HCT116 (cell line): ENCODE data around the gene SCN4A. TPM values are rescaled to one million over a fixed set of nuclear protein-coding genes. Genes with fewer than 3 reads are reported as not detected.

ENCODE experiments used
- ATAC-seq: fragments of 200-7000 bp; cut with Tn5 transposase; 2 replicates; pipeline ENCODE4 v1.9.1; 2020; ENCODE audit warnings: mild to moderate bottlenecking, moderate library complexity
- BruUV-seq: library from RNA; stranded (reverse); fragments of 400-500 nt; replicated peaks from 2 replicates; lab custom pipeline; 2021; lab: Mats Ljungman, UMichigan
- CTCF ChIA-PET: fragments of 300-600 bp; sonication (Branson Sonifier 250); formaldehyde crosslinking; loops from one replicate; lab custom pipeline; 2021; ENCODE audit warnings: antibody characterized with exemption; lab: Charles Lee
- POLR2A ChIA-PET: fragments of 300-600, 350-600 bp; sonication (Branson Sonifier 250); formaldehyde crosslinking; loops from one replicate; lab custom pipeline; 2021; ENCODE audit warnings: antibody characterized with exemption; lab: Charles Lee
- RAD21 ChIA-PET, 2 experiments: fragments of 300-600 bp; sonication (Branson Sonifier 250); formaldehyde crosslinking; loops; one replicate each; lab custom pipeline; 2023; ENCODE audit warnings: low total read pairs in 2 of 2; ENCODE audit not compliant: uncharacterized antibody in 2 of 2, unreplicated experiment in 2 of 2, low non-redundant PET in 1 of 2; lab: Charles Lee
- DNase-seq: peaks from one replicate; pipeline ENCODE4 v3.0.0-alpha.2; 2010; ENCODE audit warnings: low read depth, low spot score
- H2AFZ ChIP-seq: fragments of 200-600 bp; shearing (Covaris generic), sonication (generic); 2 replicates; pipeline ENCODE4 v1.6.1; 2017; ENCODE audit warnings: low read depth, mixed run types, mixed read lengths, antibody characterized with exemption, low read length; ENCODE audit not compliant: poor library complexity, severe bottlenecking
- H3K27ac ChIP-seq: 2 replicates; pipeline ENCODE4 v1.5.1; 2012; ENCODE audit warnings: low read depth, low read length
- H3K27me3 ChIP-seq: fragments of 200-600 bp; sonication (generic); 2 replicates; pipeline ENCODE4 v1.6.1; 2016; ENCODE audit warnings: mixed run types, low read length, mixed read lengths; ENCODE audit not compliant: insufficient read depth
- H3K36me3 ChIP-seq, 2 experiments: fragments of 200-500 bp in 1 of 2; fragments of 200-600 bp in 1 of 2; sonication (Bioruptor generic) in 1 of 2; sonication (generic) in 1 of 2; 2 replicates each; pipeline versions ENCODE4 v1.5.1 to v1.6.1; 2014 to 2016; ENCODE audit warnings: low read length in 2 of 2, inconsistent platforms in 1 of 2, mixed read lengths in 1 of 2, mixed run types in 1 of 2; ENCODE audit not compliant: insufficient read depth in 2 of 2, control insufficient read depth in 1 of 2
- H3K4me1 ChIP-seq, 2 experiments: fragments of 200-600 bp in 1 of 2; sonication (generic) in 1 of 2; 2 replicates each; pipeline versions ENCODE4 v1.5.1 to v1.6.1; 2012 to 2017; ENCODE audit warnings: low read length in 2 of 2, inconsistent platforms in 1 of 2, mild to moderate bottlenecking in 1 of 2, mixed read lengths in 1 of 2, mixed run types in 1 of 2, moderate library complexity in 1 of 2; ENCODE audit not compliant: insufficient read depth in 2 of 2, control insufficient read depth in 1 of 2
- H3K4me2 ChIP-seq: fragments of 200-600 bp; sonication (generic); 2 replicates; pipeline ENCODE4 v1.6.1; 2017; ENCODE audit warnings: mixed run types, low read length, mixed read lengths
- H3K4me3 ChIP-seq, 2 experiments: fragments of 200-600 bp in 1 of 2; sonication (generic) in 1 of 2; replicated peaks in 1 of 2; 2 replicates each; pipeline ENCODE4 v1.5.1; 2011 to 2016; ENCODE audit warnings: low read length in 2 of 2, control low read depth in 1 of 2, low read depth in 1 of 2, mild to moderate bottlenecking in 1 of 2, mixed read lengths in 1 of 2, mixed run types in 1 of 2
- H3K79me2 ChIP-seq: fragments of 200-600 bp; sonication (generic); 2 replicates; pipeline ENCODE4 v1.6.1; 2017; ENCODE audit warnings: mild to moderate bottlenecking, mixed run types, low read length, moderate library complexity, mixed read lengths; ENCODE audit not compliant: insufficient read depth
- H3K9ac ChIP-seq: fragments of 200-600 bp; sonication (generic); 2 replicates; pipeline ENCODE4 v1.6.1; 2016; ENCODE audit warnings: low read length, mixed read lengths
- H3K9me2 ChIP-seq: fragments of 200-600 bp; sonication (generic), shearing (Covaris generic); 2 replicates; pipeline ENCODE4 v1.6.1; 2017; ENCODE audit warnings: mixed run types, mild to moderate bottlenecking, moderate library complexity; ENCODE audit not compliant: insufficient read depth
- H3K9me3 ChIP-seq, 2 experiments: fragments of 200-500 bp in 1 of 2; fragments of 200-600 bp in 1 of 2; sonication (Bioruptor generic) in 1 of 2; sonication (generic) in 1 of 2; 2 replicates each; pipeline ENCODE4 v1.6.1; 2014 to 2017; ENCODE audit warnings: low read length in 2 of 2, mixed read lengths in 2 of 2, inconsistent platforms in 1 of 2, low read depth in 1 of 2, mild to moderate bottlenecking in 1 of 2, mixed run types in 1 of 2, moderate library complexity in 1 of 2; ENCODE audit not compliant: control insufficient read depth in 1 of 2, insufficient read depth in 1 of 2
- H4K20me1 ChIP-seq: fragments of 200-600 bp; sonication (generic), shearing (Covaris generic); 2 replicates; pipeline ENCODE4 v1.6.1; 2017; ENCODE audit warnings: mixed run types, mild to moderate bottlenecking, moderate library complexity; ENCODE audit not compliant: insufficient read depth
- CBX3 ChIP-seq: IDR thresholded peaks from 2 replicates; pipeline ENCODE4 v1.6.1; 2012; ENCODE audit warnings: low read depth
- CTCF ChIP-seq, 3 experiments: fragments of 200-600 bp in 1 of 3; sonication (generic) in 1 of 3; IDR thresholded peaks in 2 of 3; conservative IDR thresholded peaks in 1 of 3; 2 replicates each; pipeline ENCODE4 v1.5.1; 2012 to 2017; ENCODE audit warnings: low read depth in 2 of 3, low read length in 2 of 3, antibody characterized with exemption in 1 of 3, borderline replicate concordance in 1 of 3, control low read depth in 1 of 3, mild to moderate bottlenecking in 1 of 3, mixed read lengths in 1 of 3, mixed run types in 1 of 3, moderate library complexity in 1 of 3; ENCODE audit not compliant: insufficient read depth in 1 of 3
- ELF1 ChIP-seq: IDR thresholded peaks from 2 replicates; pipeline ENCODE4 v1.6.1; 2012; ENCODE audit warnings: low read depth, borderline replicate concordance
- EZH2 ChIP-seq: fragments of 200-600 bp; sonication (generic); IDR thresholded peaks from 2 replicates; pipeline ENCODE4 v1.6.1; 2017; ENCODE audit warnings: antibody characterized with exemption, mixed run types
- FOSL1 ChIP-seq: IDR thresholded peaks from 2 replicates; pipeline ENCODE4 v1.6.1; 2012; ENCODE audit warnings: low read depth
- MAX ChIP-seq: IDR thresholded peaks from 2 replicates; pipeline ENCODE4 v1.6.1; 2012
- RAD21 ChIP-seq: IDR thresholded peaks from 2 replicates; pipeline ENCODE4 v1.6.1; 2012; ENCODE audit warnings: low read depth, mild to moderate bottlenecking
- SP1 ChIP-seq: IDR thresholded peaks from 2 replicates; pipeline ENCODE4 v1.6.1; 2012; ENCODE audit warnings: low read depth
- TCF7L2 ChIP-seq: IDR thresholded peaks from 2 replicates; pipeline ENCODE4 v1.7.0; 2011; ENCODE audit warnings: borderline replicate concordance, inconsistent platforms; ENCODE audit not compliant: insufficient read depth, insufficient read length; ENCODE audit errors: extremely low read depth
- intact Hi-C: fragments of 100-400 bp; cut with micrococcal nuclease; formaldehyde crosslinking; loops from 2 replicates; pipeline ENCODE4 v1.10.0; 2022
- total RNA-seq: library from RNA; stranded (reverse); gene quantifications from one replicate; pipeline ENCODE4 v1.2.1, GENCODE V29; 2021; ENCODE audit not compliant: unreplicated experiment

Gene SCN4A
- total RNA-seq, 1 experiment from 2014 or later = 2.7 TPM

GRCh38 chr17:63974594-63975192 lies 2.0 kb upstream of the SCN4A start:
- H3K4me3 ChIP-seq = peak overlapping the region; percentile 23 to 44
- no TSS peak for BruUV-seq

More at GRCh38 chr17:63974594-63975192, 2.0 kb upstream of the SCN4A start:
- ChIA-PET POLR2A (interaction anchor here (1.0 kb wide), 1 partner anchor 13 kb away, joined by 4 read pairs; no protein-coding TSS in a partner anchor), CTCF (interaction anchor here (1.0 to 2.3 kb wide), 10 partner anchors 11 to 159 kb away, joined by 3 to 10 read pairs (median 4); no protein-coding TSS in a partner anchor), RAD21 (interaction anchor here (0.6 to 1.4 kb wide), 3 partner anchors 13 to 55 kb away, joined by 3 to 6 read pairs (median 5); partner anchors contain the start of gene GH1 (in 1 of the 2))
- TF ChIP-seq FOSL1 (peak; percentile 98), TCF7L2 (peak; percentile 65), SP1 (peak; percentile 66), ELF1 (no peak), CBX3 (no peak), MAX (peak; percentile 58; the same call in 1 of the 2 replicates), CTCF (IDR thresholded peaks at IDR 0.05 in 2 of 3, conservative IDR thresholded peaks at IDR 0.05 in 1 of 3; ENCODE audit: borderline replicate concordance in 1 of 3, insufficient read depth in 1 of 3, low read depth in 2 of 3, low read length in 2 of 3) (no peak), RAD21 (no peak), EZH2 (no peak)
- H3K36me3 ChIP-seq = no peaks in the 10 kb centered on the region
- H4K20me1 ChIP-seq = no peaks in the 10 kb centered on the region
- H3K27ac ChIP-seq = peak overlapping the region; percentile 46
- peak overlapping the region; percentile 32 for H3K9ac ChIP-seq
- ATAC-seq (peak; percentile 84), DNase-seq (peak; percentile 57)
- H3K4me1 ChIP-seq = peaks cover 23 to 43% of the 10 kb centered on the region in 2 experiments
- H3K9me2 ChIP-seq = no peaks in the 10 kb centered on the region
- H3K27me3 ChIP-seq = no peaks in the 10 kb centered on the region
- intact Hi-C loops = no loop called here
- no peaks in the 10 kb centered on the region for H3K79me2 ChIP-seq
- H2AFZ ChIP-seq = no peak overlapping the region
- H3K4me2 ChIP-seq = peak overlapping the region; percentile 78
- H3K9me3 ChIP-seq = no peaks in the 10 kb centered on the region
